HS-5 (cell line): ENCODE data around the gene CDC25B.
"Not testable (repeated sequence)": the region's sequence is repeated elsewhere in the genome, so short reads cannot be mapped to it uniquely, and the experiment has no call there.

ENCODE experiments used
- DNase-seq: peaks from one replicate; pipeline ENCODE4 v3.0.0-alpha.2; 2012; ENCODE audit warnings: low read depth

The CDC25B gene

DNA sequence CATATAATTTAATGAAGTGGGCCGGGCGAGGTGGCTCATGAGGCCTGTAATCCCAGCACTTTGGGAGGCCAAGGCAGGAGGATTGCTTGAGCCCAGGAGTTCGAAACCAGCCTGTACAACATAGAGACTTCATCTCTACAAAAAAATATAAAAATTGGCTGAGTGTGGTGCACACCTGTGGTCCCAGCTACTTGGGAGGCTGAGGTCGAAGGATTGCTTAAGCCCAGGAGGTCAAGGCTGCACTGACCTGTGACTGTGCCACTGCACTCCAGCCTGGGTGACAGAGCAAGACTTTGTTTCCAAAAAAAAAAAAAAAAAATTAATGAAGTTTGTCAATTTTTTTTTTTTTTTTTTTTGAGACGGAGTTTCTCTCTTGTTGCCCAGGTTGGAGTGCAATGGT lies 33.8 kb downstream of the CDC25B start:
- not testable (repeated sequence) for DNase-seq

DNA sequence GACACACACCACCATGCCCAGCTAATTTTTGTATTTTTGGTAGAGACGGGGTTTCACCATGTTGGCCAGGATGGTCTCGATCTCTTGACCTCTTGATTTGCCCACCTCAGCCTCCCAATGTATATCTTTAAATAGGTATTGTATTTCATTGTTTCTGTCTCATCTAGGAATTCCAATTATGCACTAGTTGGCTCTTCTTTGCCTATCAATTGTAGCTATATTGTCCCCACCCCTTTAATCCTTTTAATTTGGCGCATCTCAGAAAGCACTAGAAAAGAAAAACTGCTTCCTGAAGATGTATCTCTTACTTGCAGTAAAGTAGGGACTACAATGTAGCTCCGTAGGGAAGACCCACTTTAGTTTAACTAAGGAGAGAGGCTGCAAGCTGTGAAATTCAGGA lies 40.0 kb downstream of the CDC25B start:
- DNase-seq, result no peak

DNA sequence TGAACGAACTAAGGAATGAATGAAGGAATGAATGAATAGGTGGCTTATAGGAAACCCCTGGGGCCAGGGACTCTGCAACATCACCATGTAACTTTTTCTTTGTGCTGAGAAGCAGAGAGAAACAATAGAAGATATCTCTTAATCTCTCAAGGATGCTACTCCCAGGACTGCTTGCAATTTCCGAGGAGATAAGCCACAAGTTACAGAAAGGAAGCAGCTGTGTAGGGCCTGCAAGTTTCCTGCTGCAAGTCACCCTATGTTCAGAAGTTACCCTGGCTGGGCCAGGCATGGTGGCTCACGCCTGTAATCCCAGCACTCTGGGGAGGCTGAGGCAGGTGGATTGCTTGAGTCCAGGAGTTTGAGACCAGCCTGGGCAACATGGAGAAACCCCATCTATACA lies 43.2 kb downstream of the CDC25B start:
- DNase-seq, result no peak

DNA sequence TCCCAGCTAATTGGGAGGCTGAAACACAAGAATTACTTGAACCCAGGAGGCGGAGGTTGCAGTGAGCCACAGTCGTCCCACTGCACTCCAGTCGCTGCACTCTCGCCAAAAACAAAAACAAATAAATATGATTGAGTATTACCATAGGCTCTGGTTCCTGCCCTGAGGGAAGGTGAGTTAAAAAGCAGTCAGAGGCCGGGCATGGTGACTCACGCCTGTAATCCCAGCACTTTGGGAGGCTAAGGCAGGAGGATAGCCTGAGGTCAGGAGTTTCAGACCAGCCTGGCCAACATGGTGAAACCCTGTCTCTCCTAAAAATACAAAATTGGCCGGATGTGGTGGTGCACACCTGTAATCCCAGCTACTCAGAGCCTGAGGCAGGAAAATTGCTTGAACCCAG lies 44.1 kb downstream of the CDC25B start:
- DNase-seq, result not testable (repeated sequence)

DNA sequence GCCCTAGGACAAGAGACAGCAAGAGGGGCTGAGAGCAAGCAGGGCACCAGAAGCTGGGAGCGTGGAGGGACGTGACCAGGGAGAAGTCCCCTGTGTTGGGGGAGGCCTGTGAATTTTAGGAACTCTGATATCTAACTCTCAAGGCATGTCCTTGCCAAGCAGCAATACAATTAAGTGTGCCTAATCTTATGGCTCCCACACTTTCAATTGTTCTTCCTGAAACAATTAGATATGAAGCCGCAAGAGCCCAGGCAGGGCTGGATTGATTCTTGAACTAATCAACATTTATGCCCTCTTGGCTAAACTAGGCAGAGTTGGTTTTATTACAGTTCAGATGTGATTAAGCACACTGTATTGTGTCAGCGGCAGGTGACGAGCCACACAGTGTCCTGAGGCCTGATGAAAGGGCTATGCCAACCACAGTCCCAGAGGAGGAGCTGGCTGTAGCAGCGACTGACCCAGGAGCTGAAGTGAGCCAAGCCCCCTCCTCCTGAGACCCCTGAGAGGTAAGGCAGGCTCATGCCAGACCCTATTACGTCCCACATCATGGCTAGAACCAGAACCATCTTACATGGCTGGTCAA lies 46.3 kb downstream of the CDC25B start:
- DNase-seq, result no peak

DNA sequence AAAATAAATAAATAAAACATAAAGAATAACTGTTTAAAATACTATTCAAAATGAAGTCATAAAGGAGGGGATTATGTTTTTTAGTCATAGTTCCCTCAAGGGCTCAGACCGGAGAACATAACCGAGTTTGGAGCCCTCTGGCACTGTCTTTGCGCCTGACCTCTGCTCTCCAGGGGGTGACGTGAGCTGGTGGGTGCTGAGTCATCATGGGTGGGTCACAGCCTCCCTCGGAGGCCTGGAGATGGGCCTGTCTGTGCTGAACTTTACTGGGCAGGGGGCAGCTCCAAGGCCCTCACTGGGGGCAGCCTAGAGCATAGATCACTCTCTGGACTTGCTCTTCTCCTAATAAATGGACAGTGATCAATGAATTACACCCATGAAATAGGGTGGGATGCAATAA lies 47.4 kb downstream of the CDC25B start:
- DNase-seq, result no peak

DNA sequence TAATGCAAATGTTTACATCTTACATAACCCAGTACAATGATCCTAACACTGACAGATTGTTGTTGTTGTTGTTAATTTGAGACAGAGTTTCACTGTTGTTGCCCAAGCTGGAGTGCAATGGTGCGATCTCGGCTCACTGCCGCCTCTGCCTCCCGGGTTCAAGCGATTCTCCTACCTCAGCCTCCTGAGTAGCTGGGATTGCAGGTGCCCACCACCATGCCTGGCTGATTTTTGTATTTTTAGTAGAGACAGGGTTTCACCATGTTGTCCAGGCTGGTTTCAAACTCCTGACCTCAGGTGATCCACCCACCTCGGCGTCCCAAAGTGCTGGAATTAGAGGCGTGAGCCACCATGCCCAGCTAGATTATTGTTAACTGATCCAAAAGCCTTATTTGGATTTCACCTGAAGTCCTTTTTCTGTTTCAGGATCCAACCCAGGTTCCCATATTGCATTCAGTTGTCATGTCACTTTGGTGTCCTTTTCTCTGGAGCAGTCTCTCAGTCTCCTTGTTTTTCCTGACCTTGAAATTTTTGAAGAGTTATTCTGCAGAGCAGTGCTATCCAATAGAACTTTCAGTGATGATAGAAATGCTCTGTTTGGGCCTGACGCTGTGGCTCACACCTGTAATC lies 48.0 kb downstream of the CDC25B start:
- not testable (repeated sequence) for DNase-seq

DNA sequence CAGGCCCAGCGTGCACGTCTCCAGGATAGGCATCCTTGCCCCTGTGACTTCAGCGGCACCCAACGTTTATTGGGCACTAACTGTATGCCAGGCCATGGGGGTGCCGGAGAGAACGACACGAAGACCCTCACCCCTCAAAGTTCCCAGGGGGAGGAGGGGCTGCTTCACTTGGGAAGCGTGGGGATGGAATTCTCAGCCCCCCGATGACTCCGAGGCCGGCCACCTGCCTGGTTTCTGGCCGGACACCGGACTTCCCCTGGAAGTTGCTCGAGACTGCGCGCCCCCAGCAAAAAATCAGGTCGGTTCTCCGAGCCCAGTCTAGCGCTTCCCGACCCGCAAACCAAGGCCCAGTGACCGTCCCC lies 50.2 kb downstream of the CDC25B start:
- no peak for DNase-seq

DNA sequence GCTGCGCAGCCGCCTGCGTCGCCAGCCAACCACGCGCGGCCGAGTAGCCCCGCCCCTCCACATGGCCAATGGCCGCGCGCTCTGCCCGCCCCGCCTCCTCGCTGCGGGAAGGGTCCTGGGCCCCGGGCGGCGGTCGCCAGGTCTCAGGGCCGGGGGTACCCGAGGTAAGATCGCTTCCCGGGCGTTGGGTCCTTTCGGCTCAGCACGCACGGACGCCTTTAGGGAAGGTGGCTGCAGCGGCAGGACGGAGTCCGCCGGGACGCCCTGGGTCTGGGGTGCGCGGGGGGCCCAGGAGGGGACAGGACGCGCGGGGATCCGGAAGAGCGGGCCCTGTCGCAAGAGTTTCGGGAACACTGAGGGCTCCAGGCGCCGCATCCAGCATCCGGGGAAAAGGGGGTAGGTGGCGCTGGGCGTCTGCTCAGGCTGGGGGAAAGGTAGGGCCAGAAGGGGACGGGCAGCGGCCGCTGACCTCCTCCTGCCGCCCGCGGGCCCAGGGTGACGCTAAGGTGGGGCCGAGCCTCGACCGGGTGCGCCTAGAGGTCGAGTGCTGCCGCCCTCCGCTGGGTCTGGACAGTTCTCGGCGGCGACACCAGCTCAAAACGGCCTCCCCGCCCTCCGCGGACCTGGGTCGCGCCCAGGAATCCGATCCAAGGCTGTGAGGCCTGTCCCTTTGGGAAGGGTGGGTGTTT lies 50.8 kb downstream of the CDC25B start, which contains the start of gene MAVS:
Gene MAVS, plus strand, starts transcription at position 95 of the 689 bp plus-strand sequence. CDS start 7,791 bp downstream, outside the sequence.
- no peak for DNase-seq

DNA sequence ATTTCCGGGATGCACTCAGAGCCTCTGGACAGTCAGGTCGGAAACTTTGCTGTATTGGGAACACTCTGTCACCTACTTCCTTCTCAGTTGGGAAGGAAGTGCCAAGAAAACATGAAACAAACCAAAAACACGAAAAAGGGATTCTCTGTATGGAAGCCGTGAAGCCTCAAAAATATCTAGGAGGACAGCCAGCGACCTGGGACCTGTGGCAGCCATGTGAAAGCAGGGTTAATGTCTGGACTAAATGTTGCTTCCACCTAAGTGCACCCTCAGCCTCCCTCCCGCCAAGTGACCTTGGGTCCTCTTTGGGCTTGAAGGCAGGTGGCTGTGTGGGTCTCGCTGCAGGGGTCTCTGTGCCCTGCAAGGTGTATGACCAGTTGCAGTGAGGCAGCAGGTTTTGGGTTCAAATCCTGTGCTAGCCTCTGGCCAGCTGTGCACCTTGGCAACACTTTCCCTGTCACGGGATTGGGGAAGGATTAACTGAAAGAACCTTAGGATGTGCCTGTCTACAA lies 51.4 kb downstream of the CDC25B start:
- no peak for DNase-seq

DNA sequence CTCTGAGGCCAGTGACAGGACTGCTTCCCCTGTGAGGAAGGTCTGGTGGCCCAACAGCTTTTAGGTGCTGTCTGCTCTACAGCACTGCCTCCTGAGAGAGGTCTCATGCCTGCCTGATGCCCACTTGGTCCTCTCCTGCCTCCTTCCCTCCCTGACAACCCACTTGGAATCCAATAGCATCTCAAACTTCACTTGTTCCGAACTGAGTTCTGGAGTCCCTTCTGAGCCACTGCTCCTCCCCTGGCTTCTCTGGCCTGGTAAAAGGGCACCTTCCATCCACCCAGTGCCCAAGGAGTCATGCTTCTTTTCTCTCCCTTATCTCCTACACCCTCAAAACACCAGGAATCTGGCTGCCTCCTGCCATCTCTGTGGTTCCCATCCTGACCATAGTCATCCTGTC lies 52.5 kb downstream of the CDC25B start:
- no peak for DNase-seq

DNA sequence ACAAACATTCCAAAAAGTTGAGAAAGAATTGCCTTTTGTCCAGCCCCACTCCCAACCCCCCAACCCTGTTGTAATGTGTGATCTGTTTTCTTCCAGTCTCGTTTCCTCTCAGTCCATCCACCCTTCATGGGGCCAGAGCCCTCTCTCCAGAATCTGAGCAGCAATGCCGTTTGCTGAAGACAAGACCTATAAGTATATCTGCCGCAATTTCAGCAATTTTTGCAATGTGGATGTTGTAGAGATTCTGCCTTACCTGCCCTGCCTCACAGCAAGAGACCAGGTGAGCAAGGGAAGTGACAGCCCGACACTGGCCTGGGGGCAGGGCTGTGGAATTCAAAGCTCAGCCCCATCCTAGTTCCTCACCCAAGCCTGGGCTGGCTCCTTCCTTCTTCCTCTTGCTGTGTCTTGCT lies 58.4 kb downstream of the CDC25B start:
- DNase-seq, result no peak
